Osteoblast (primary cell): ENCODE data around the gene ME3. TPM values are rescaled to one million over a fixed set of nuclear protein-coding genes. Genes with fewer than 3 reads are reported as not detected.
"Not testable (repeated sequence)": the region's sequence is repeated elsewhere in the genome, so short reads cannot be mapped to it uniquely, and the experiment has no call there.

Source experiments
- DNase-seq: peaks from one replicate; pipeline ENCODE4 v3.0.0; 2011; ENCODE audit warnings: low spot score, mixed read lengths; ENCODE audit not compliant: insufficient read length; ENCODE audit errors: missing footprints
- H2AFZ ChIP-seq: 2 replicates; pipeline ENCODE4 v1.6.0; 2011; ENCODE audit warnings: mild to moderate bottlenecking, low read length
- H3K27ac ChIP-seq: 2 replicates; pipeline ENCODE4 v1.5.1; 2011; ENCODE audit warnings: mild to moderate bottlenecking, low read depth, low read length, moderate library complexity
- H3K27me3 ChIP-seq: 2 replicates; pipeline ENCODE4 v1.6.0; 2012; ENCODE audit warnings: mild to moderate bottlenecking, control low read depth, inconsistent platforms, low read length, moderate library complexity; ENCODE audit not compliant: insufficient read depth
- H3K36me3 ChIP-seq: 2 replicates; pipeline ENCODE4 v1.5.1; 2011; ENCODE audit warnings: mild to moderate bottlenecking, low read length, control low read depth, moderate library complexity; ENCODE audit not compliant: insufficient read depth
- H3K4me1 ChIP-seq: 2 replicates; pipeline ENCODE4 v1.5.1; 2011; ENCODE audit warnings: mild to moderate bottlenecking, low read length, control low read depth, moderate library complexity; ENCODE audit not compliant: insufficient read depth
- H3K4me2 ChIP-seq: 2 replicates; pipeline ENCODE4 v1.6.0; 2011; ENCODE audit warnings: mild to moderate bottlenecking, low read length; ENCODE audit not compliant: insufficient read depth
- H3K4me3 ChIP-seq: fragments of 200-600 bp; sonication (generic); 3 replicates; pipeline ENCODE4 v1.5.1; 2012; ENCODE audit warnings: mild to moderate bottlenecking, low read length, inconsistent platforms; ENCODE audit not compliant: insufficient read depth
- H3K79me2 ChIP-seq: 2 replicates; pipeline ENCODE4 v1.6.0; 2012; ENCODE audit warnings: mild to moderate bottlenecking, low read length, control low read depth, inconsistent platforms; ENCODE audit not compliant: insufficient read depth
- H3K9me3 ChIP-seq: 2 replicates; pipeline ENCODE4 v1.5.1; 2011; ENCODE audit warnings: low read depth, low read length, control low read depth
- H4K20me1 ChIP-seq: 2 replicates; pipeline ENCODE4 v1.6.0; 2012; ENCODE audit warnings: mild to moderate bottlenecking, low read length, control low read depth; ENCODE audit not compliant: insufficient read depth
- CTCF ChIP-seq: IDR thresholded peaks from 2 replicates; pipeline ENCODE4 v1.5.1; 2011; ENCODE audit warnings: mild to moderate bottlenecking, low read depth, low read length, moderate library complexity; ENCODE audit errors: extremely low read depth
- total RNA-seq: library from RNA; depleted of rRNA; stranded (reverse); fragments of >200 nt; gene quantifications from 2 replicates; pipeline ENCODE4 v1.2.3, GENCODE V29; 2012

The ME3 gene
- total RNA-seq, 1 donor, result 70.9 TPM

GRCh38 chr11:86551288-86552092 is 120.9 kb downstream of the ME3 start:
- H3K9me3 ChIP-seq, result no peaks in the 10 kb centered on the region
- peak overlapping the region; percentile 40 for H3K27ac ChIP-seq
- H3K4me2 ChIP-seq, result peak overlapping the region; percentile 65
- no peak for TF ChIP-seq CTCF
- peaks cover 33% of the 10 kb centered on the region for H3K4me1 ChIP-seq
- peak overlapping the region; percentile 10 for H3K4me3 ChIP-seq
- H4K20me1 ChIP-seq, result no peaks in the 10 kb centered on the region
- no peaks in the 10 kb centered on the region for H3K36me3 ChIP-seq
- no peaks in the 10 kb centered on the region for H3K79me2 ChIP-seq
- no peak overlapping the region for H2AFZ ChIP-seq
- peak; percentile 92 for DNase-seq
- no peaks in the 10 kb centered on the region for H3K27me3 ChIP-seq

- Histone ChIP-seq H3K27me3 (no peaks in the 10 kb centered on the region), H3K27ac (no peak overlapping the region), H3K4me3 (no peak overlapping the region), H3K4me2 (no peak overlapping the region), H4K20me1 (no peaks in the 10 kb centered on the region), H3K79me2 (no peaks in the 10 kb centered on the region), H3K9me3 (no peaks in the 10 kb centered on the region), H3K36me3 (no peaks in the 10 kb centered on the region), H2AFZ (no peak overlapping the region), H3K4me1 (peaks cover 33% of the 10 kb centered on the region)
- DNase-seq, result no peak
- no peak for TF ChIP-seq CTCF
These were observed 121.7 kb downstream of the ME3 start for GRCh38 chr11:86550757-86551156.

GRCh38 chr11:86548271-86548917 is 124.0 kb downstream of the ME3 start:
- TF ChIP-seq CTCF, result no peak
- Histone ChIP-seq H3K4me2 (no peak overlapping the region), H3K36me3 (no peaks in the 10 kb centered on the region), H3K27me3 (no peaks in the 10 kb centered on the region), H3K4me1 (peaks cover 33% of the 10 kb centered on the region), H4K20me1 (no peaks in the 10 kb centered on the region), H3K79me2 (no peaks in the 10 kb centered on the region), H3K4me3 (no peak overlapping the region), H2AFZ (no peak overlapping the region), H3K9me3 (no peaks in the 10 kb centered on the region), H3K27ac (peak overlapping the region; percentile 21)
- DNase-seq, result no peak

- DNase-seq, result peak; percentile 19
- no peak overlapping the region for H3K4me2 ChIP-seq
These were observed 124.7 kb downstream of the ME3 start for GRCh38 chr11:86547727-86548126.

GRCh38 chr11:86541299-86541698 is 131.1 kb downstream of the ME3 start:
- not testable (repeated sequence) for H3K27me3 ChIP-seq, H3K4me3 ChIP-seq, H3K79me2 ChIP-seq, H4K20me1 ChIP-seq, H3K4me1 ChIP-seq, H3K4me2 ChIP-seq, H3K9me3 ChIP-seq, H3K27ac ChIP-seq, H2AFZ ChIP-seq, H3K36me3 ChIP-seq, DNase-seq

More at GRCh38 chr11:86547727-86548126, 124.7 kb downstream of the ME3 start:
- H3K36me3 ChIP-seq, result no peaks in the 10 kb centered on the region
- no peak for TF ChIP-seq CTCF
- no peaks in the 10 kb centered on the region for H3K79me2 ChIP-seq
- H2AFZ ChIP-seq, result no peak overlapping the region
- H3K4me1 ChIP-seq, result peaks cover 33% of the 10 kb centered on the region
- no peaks in the 10 kb centered on the region for H3K27me3 ChIP-seq
- no peak overlapping the region for H3K27ac ChIP-seq
- H3K9me3 ChIP-seq, result no peaks in the 10 kb centered on the region
- H3K4me3 ChIP-seq, result no peak overlapping the region
- no peaks in the 10 kb centered on the region for H4K20me1 ChIP-seq
